ENCODE results near the gene SST.

SST gene

DNA sequence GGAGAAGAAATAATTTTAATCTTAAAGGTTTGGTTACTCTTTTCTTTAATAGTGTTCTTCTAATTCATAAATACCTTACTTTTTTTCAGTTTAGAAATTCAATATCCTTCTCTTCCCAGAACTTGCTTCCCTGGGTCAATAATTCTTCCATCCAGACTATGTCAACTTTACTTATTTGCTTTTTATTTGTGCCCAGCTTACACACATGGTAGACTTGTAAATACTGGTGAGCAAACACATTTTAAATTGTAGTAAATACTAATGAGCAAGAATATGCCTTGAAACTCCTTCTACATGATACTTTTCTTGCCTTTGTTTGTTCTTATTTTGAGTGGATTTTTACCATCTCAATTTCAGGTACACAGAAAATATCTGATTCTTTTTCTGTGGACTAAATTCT is 33.7 kb downstream of the SST start:
- ChIA-PET POLR2A (no interaction called here), CTCF (no interaction called here)
- DNase-seq (ENCODE audit: extremely low spot score): no peak
- TF ChIP-seq ELF4 (IDR thresholded peaks at IDR 0.05): no peak
- TF ChIP-seq L3MBTL2 (conservative IDR thresholded peaks at IDR 0.05): no peak
- no peak for TF ChIP-seq ARNT (IDR thresholded peaks at IDR 0.05)
- TF ChIP-seq LEF1 (IDR thresholded peaks at IDR 0.05; ENCODE audit: borderline replicate concordance): no peak
- TF ChIP-seq FOXM1 (IDR thresholded peaks at IDR 0.05; ENCODE audit: borderline replicate concordance): no peak
- TF ChIP-seq ZNF384 (IDR thresholded peaks at IDR 0.05): no peak
- no peak for TF ChIP-seq HDGF (IDR thresholded peaks at IDR 0.05; ENCODE audit: borderline replicate concordance)
- TF ChIP-seq FOXA1 (IDR thresholded peaks at IDR 0.05): no peak
- no peak for TF ChIP-seq SP1 (IDR thresholded peaks at IDR 0.05)

DNA sequence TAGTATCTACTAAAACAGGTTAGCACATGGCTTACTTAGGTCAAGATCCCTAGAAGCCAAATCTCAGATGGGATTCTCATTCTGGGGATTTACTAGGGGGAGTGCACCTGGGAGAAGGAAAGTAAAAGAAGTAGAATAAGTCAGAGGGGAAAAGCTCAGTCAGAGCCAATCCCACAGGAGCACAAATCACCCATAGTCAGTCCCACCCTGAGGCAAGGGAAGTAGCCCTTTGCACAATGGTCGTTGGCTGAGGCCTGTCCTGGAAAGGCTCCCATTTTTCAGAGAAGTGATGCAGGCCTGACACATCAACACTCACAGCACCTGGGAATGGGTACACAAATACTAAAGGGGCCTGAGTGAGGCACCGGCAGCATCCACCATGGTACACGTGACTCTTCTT is 39.8 kb downstream of the SST start:
- CTCF ChIA-PET: no interaction called here
- POLR2A ChIA-PET: no interaction called here
- TF ChIP-seq BHLHE40 (IDR thresholded peaks at IDR 0.05; ENCODE audit: borderline replicate concordance) (no peak), FOXA1 (IDR thresholded peaks at IDR 0.05) (no peak), HDGF (IDR thresholded peaks at IDR 0.05; ENCODE audit: borderline replicate concordance) (no peak), TARDBP (IDR thresholded peaks at IDR 0.05) (no peak), SUZ12 (IDR thresholded peaks at IDR 0.05) (no peak), ARNT (IDR thresholded peaks at IDR 0.05) (no peak), L3MBTL2 (conservative IDR thresholded peaks at IDR 0.05) (no peak), LEF1 (IDR thresholded peaks at IDR 0.05; ENCODE audit: borderline replicate concordance) (no peak), ELF4 (IDR thresholded peaks at IDR 0.05) (no peak), FOXM1 (IDR thresholded peaks at IDR 0.05; ENCODE audit: borderline replicate concordance) (no peak), SP1 (IDR thresholded peaks at IDR 0.05) (no peak), NFRKB (IDR thresholded peaks at IDR 0.05) (no peak), CTBP1 (IDR thresholded peaks at IDR 0.05; ENCODE audit: borderline replicate concordance) (no peak), ZNF384 (IDR thresholded peaks at IDR 0.05) (no peak), FOXK2 (IDR thresholded peaks at IDR 0.05) (no peak)
- TF ChIP-seq, protein P1, sequence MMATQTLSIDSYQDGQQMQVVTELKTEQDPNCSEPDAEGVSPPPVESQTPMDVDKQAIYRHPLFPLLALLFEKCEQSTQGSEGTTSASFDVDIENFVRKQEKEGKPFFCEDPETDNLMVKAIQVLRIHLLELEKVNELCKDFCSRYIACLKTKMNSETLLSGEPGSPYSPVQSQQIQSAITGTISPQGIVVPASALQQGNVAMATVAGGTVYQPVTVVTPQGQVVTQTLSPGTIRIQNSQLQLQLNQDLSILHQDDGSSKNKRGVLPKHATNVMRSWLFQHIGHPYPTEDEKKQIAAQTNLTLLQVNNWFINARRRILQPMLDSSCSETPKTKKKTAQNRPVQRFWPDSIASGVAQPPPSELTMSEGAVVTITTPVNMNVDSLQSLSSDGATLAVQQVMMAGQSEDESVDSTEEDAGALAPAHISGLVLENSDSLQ (IDR thresholded peaks at IDR 0.05): no peak
- DNase-seq (ENCODE audit: extremely low spot score): no peak

DNA sequence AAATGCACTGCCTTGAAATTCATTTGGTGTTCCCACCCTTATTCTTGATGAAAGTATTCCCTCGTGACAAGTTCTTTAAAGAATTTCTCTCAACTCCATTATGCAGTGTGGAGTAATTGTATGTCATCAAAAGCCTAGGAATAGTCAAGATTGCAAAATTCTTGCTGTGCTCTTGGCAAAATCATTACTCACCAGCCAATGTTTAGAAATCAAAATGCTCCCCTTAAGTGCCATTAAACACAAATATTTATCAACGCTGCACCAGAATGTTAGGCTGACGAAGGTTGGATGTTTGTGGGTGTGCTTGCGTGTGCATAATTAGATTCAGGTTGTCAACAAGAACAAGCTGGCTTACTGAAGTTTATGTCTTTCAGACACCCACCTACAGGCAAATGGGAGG is 40.5 kb downstream of the SST start:
- ChIA-PET CTCF (no interaction called here), POLR2A (no interaction called here)
- TF ChIP-seq HDGF (IDR thresholded peaks at IDR 0.05; ENCODE audit: borderline replicate concordance) (no peak), SUZ12 (IDR thresholded peaks at IDR 0.05) (no peak), TARDBP (IDR thresholded peaks at IDR 0.05) (no peak), ARNT (IDR thresholded peaks at IDR 0.05) (no peak), L3MBTL2 (conservative IDR thresholded peaks at IDR 0.05) (no peak), ELF4 (IDR thresholded peaks at IDR 0.05) (no peak), FOXM1 (IDR thresholded peaks at IDR 0.05; ENCODE audit: borderline replicate concordance) (no peak), LEF1 (IDR thresholded peaks at IDR 0.05; ENCODE audit: borderline replicate concordance) (no peak), NFRKB (IDR thresholded peaks at IDR 0.05) (no peak), FOXA1 (IDR thresholded peaks at IDR 0.05) (no peak), ZNF384 (IDR thresholded peaks at IDR 0.05) (no peak), SP1 (IDR thresholded peaks at IDR 0.05) (no peak), BHLHE40 (IDR thresholded peaks at IDR 0.05; ENCODE audit: borderline replicate concordance) (no peak), FOXK2 (IDR thresholded peaks at IDR 0.05) (no peak), CTBP1 (IDR thresholded peaks at IDR 0.05; ENCODE audit: borderline replicate concordance) (no peak)
- TF ChIP-seq, protein P1 (IDR thresholded peaks at IDR 0.05): no peak
- DNase-seq (ENCODE audit: extremely low spot score): no peak

- POLR2A ChIA-PET: no interaction called here
Measured at GRCh38 chr3:187628169-187628568, 42.0 kb downstream of the SST start.

GRCh38 chr3:187626581-187626980 is 43.6 kb downstream of the SST start:
- no peak for DNase-seq (ENCODE audit: extremely low spot score)
- no peak for TF ChIP-seq ARNT (IDR thresholded peaks at IDR 0.05)
- TF ChIP-seq, protein P1 (IDR thresholded peaks at IDR 0.05): no peak
- TF ChIP-seq FOXA1 (IDR thresholded peaks at IDR 0.05): no peak
- TF ChIP-seq LEF1 (IDR thresholded peaks at IDR 0.05; ENCODE audit: borderline replicate concordance): no peak
- TF ChIP-seq ZNF384 (IDR thresholded peaks at IDR 0.05): no peak
- TF ChIP-seq SP1 (IDR thresholded peaks at IDR 0.05): no peak
- TF ChIP-seq HDGF (IDR thresholded peaks at IDR 0.05; ENCODE audit: borderline replicate concordance): no peak
- no peak for TF ChIP-seq FOXM1 (IDR thresholded peaks at IDR 0.05; ENCODE audit: borderline replicate concordance)
- TF ChIP-seq FOXK2 (IDR thresholded peaks at IDR 0.05): no peak
- no peak for TF ChIP-seq NFRKB (IDR thresholded peaks at IDR 0.05)
- TF ChIP-seq TARDBP (IDR thresholded peaks at IDR 0.05): no peak
- no peak for TF ChIP-seq BHLHE40 (IDR thresholded peaks at IDR 0.05; ENCODE audit: borderline replicate concordance)
- no peak for TF ChIP-seq CTBP1 (IDR thresholded peaks at IDR 0.05; ENCODE audit: borderline replicate concordance)
- TF ChIP-seq SUZ12 (IDR thresholded peaks at IDR 0.05): no peak
- no peak for TF ChIP-seq L3MBTL2 (conservative IDR thresholded peaks at IDR 0.05)
- TF ChIP-seq ELF4 (IDR thresholded peaks at IDR 0.05): no peak
- CTCF ChIA-PET: no interaction called here
- POLR2A ChIA-PET: no interaction called here

More at GRCh38 chr3:187628169-187628568, 42.0 kb downstream of the SST start:
- CTCF ChIA-PET: no interaction called here
- no peak for DNase-seq (ENCODE audit: extremely low spot score)
- TF ChIP-seq SUZ12 (IDR thresholded peaks at IDR 0.05): no peak
- no peak for TF ChIP-seq FOXA1 (IDR thresholded peaks at IDR 0.05)

DNA sequence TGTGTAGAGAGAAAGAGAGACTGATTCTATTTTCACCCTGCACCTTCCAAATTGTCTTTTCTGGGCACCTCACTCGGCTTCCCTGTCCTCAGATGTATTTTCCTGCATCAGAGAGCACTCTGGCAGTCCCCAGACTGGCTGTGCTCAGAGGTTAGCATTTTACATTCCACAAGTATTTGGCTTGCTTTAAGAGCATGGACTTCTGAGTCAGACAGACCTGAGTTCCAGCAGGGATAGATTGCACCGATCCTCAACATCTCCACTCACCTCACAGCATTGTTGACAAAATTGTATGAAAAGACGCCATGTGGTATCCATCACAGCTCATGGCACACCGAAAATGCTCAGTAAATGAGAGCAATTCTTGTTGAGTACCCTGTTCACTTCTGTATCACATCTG is 45.6 kb downstream of the SST start:
- TF ChIP-seq FOXM1 (IDR thresholded peaks at IDR 0.05; ENCODE audit: borderline replicate concordance): no peak
- no peak for TF ChIP-seq TARDBP (IDR thresholded peaks at IDR 0.05)
- TF ChIP-seq BHLHE40 (IDR thresholded peaks at IDR 0.05; ENCODE audit: borderline replicate concordance): no peak
- TF ChIP-seq L3MBTL2 (conservative IDR thresholded peaks at IDR 0.05): no peak
- TF ChIP-seq ZNF384 (IDR thresholded peaks at IDR 0.05): no peak
- TF ChIP-seq NFRKB (IDR thresholded peaks at IDR 0.05): no peak
- no peak for TF ChIP-seq ELF4 (IDR thresholded peaks at IDR 0.05)
- TF ChIP-seq CTBP1 (IDR thresholded peaks at IDR 0.05; ENCODE audit: borderline replicate concordance): no peak
- TF ChIP-seq FOXK2 (IDR thresholded peaks at IDR 0.05): no peak
- TF ChIP-seq ARNT (IDR thresholded peaks at IDR 0.05): no peak
- TF ChIP-seq LEF1 (IDR thresholded peaks at IDR 0.05; ENCODE audit: borderline replicate concordance): no peak
- TF ChIP-seq, protein P1 (IDR thresholded peaks at IDR 0.05): no peak
- no peak for TF ChIP-seq FOXA1 (IDR thresholded peaks at IDR 0.05)
- TF ChIP-seq SUZ12 (IDR thresholded peaks at IDR 0.05): no peak
- TF ChIP-seq SP1 (IDR thresholded peaks at IDR 0.05): no peak
- no peak for TF ChIP-seq HDGF (IDR thresholded peaks at IDR 0.05; ENCODE audit: borderline replicate concordance)
- CTCF ChIA-PET: no interaction called here
- POLR2A ChIA-PET: no interaction called here
- DNase-seq (ENCODE audit: extremely low spot score): no peak

All from HEK293T (cell line).